Stomach (tissue), 4 donors: ENCODE measurements around the gene ENOPH1.

ENCODE experiments used
- CTCF ChIP-seq, 7 experiments: fragments of 450-650 bp in 4 of 7; fragments of 200-600 bp in 3 of 7; sonication (generic) in 3 of 7; IDR thresholded peaks; one replicate each; pipeline ENCODE4 v1.5.1; 2016 to 2019; ENCODE audit warnings: antibody characterized with exemption in 7 of 7, control low read depth in 2 of 7, mild to moderate bottlenecking in 1 of 7
- POLR2A ChIP-seq, 4 donors: fragments of 450-650 bp; IDR thresholded peaks; one replicate each; pipeline ENCODE4 v1.6.1; 2016; ENCODE audit warnings: antibody characterized with exemption in 4 of 4, control low read depth in 2 of 4, mild to moderate bottlenecking in 1 of 4, moderate library complexity in 1 of 4
- POLR2AphosphoS5 ChIP-seq, 3 donors: sonication (generic); formaldehyde crosslinking; IDR thresholded peaks; one replicate each; pipeline ENCODE4 v1.6.1; 2016; ENCODE audit warnings: antibody characterized with exemption in 3 of 3

- no peak for TF ChIP-seq POLR2A (IDR thresholded peaks at IDR 0.05)
- no peak for TF ChIP-seq POLR2AphosphoS5 (IDR thresholded peaks at IDR 0.05)
- no peak for TF ChIP-seq CTCF (IDR thresholded peaks at IDR 0.05)
Observed at GRCh38 chr4:82489987-82490386, 59.6 kb downstream of the ENOPH1 start.
